ENCODE data around the gene NCK2. TPM values are rescaled to one million over a fixed set of nuclear protein-coding genes. Genes with fewer than 3 reads are reported as not detected.

The NCK2 gene
- polyA plus RNA-seq (2013) = 25.4 TPM

- H3K27me3 ChIP-seq (replicated peaks in 2 of 5; ENCODE audit: control insufficient read depth in 4 of 5, insufficient read depth in 5 of 5, low read length in 4 of 5) = no peaks in the 10 kb centered on the region
- H3K9me3 ChIP-seq (ENCODE audit: control extremely low read depth in 1 of 5, control insufficient read depth in 4 of 5, insufficient read depth in 2 of 5, low read depth in 1 of 5, low read length in 4 of 5) = peaks cover 0 to 2% (median 0%) of the 10 kb centered on the region in 5 experiments
- peaks cover 0 to 5% (median 1%) of the 10 kb centered on the region in 4 experiments for H3K36me3 ChIP-seq (ENCODE audit: control insufficient read depth in 4 of 4, insufficient read depth in 4 of 4, low read length in 3 of 4)
- H3K4me3 ChIP-seq (ENCODE audit: control insufficient read depth in 1 of 7, extremely low read depth in 1 of 7, insufficient read depth in 4 of 7, low read depth in 2 of 7, low read length in 6 of 7) = peak within 1 kb of the TSS; percentile 76 to 93 (median 78)
- CTCF ChIA-PET = interaction anchor here (1.0 to 1.6 kb wide), 3 partner anchors 13 to 53 kb away, joined by 3 to 5 read pairs (median 4); no protein-coding TSS in a partner anchor
- peaks cover 13 to 41% (median 34%) of the 10 kb centered on the region in 4 experiments for H3K4me1 ChIP-seq (ENCODE audit: control extremely low read depth in 1 of 4, control insufficient read depth in 4 of 4, insufficient read depth in 4 of 4, low read length in 3 of 4)
- POLR2A ChIA-PET = interaction anchor here (1.0 to 1.7 kb wide), 3 partner anchors 24 to 53 kb away, joined by 3 to 4 read pairs (median 4); no protein-coding TSS in a partner anchor
- under 1% methylated on average over 68 of the region's 119 CpGs for WGBS (ENCODE audit: insufficient coverage)
- H3K27ac ChIP-seq (ENCODE audit: insufficient read depth in 1 of 2, low read depth in 1 of 2, low read length in 2 of 2, poor library complexity in 1 of 2, severe bottlenecking in 2 of 2) = peak within 1 kb of the TSS in 1 of 2 experiments; percentile 81
- DNase-seq = peak in 2 of 3 donors; percentile 39 to 59
Measured at GRCh38 chr2:105744909-105745853, at the start of gene NCK2. Gene NCK2, plus strand, starts transcription at chr2:105744912. Its CDS starts 110,152 bp downstream, at chr2:105855064.

GRCh38 chr2:105697781-105698449 lies 46.8 kb upstream of the NCK2 start:
- ChIA-PET CTCF (no interaction called here), POLR2A (no interaction called here)
- WGBS (ENCODE audit: insufficient coverage) = 53% methylated on average over 8 of the region's 10 CpGs
- no peak overlapping the region for H3K4me3 ChIP-seq (ENCODE audit: control insufficient read depth in 1 of 7, extremely low read depth in 1 of 7, insufficient read depth in 4 of 7, low read depth in 2 of 7, low read length in 6 of 7)
- H3K9me3 ChIP-seq (ENCODE audit: control extremely low read depth in 1 of 5, control insufficient read depth in 4 of 5, insufficient read depth in 2 of 5, low read depth in 1 of 5, low read length in 4 of 5) = no peaks in the 10 kb centered on the region
- H3K36me3 ChIP-seq (ENCODE audit: control insufficient read depth in 4 of 4, insufficient read depth in 4 of 4, low read length in 3 of 4) = no peaks in the 10 kb centered on the region
- H3K4me1 ChIP-seq (ENCODE audit: control extremely low read depth in 1 of 4, control insufficient read depth in 4 of 4, insufficient read depth in 4 of 4, low read length in 3 of 4) = peaks cover 0 to 9% (median 6%) of the 10 kb centered on the region in 4 experiments
- H3K27ac ChIP-seq (ENCODE audit: insufficient read depth in 1 of 2, low read depth in 1 of 2, low read length in 2 of 2, poor library complexity in 1 of 2, severe bottlenecking in 2 of 2) = no peak overlapping the region
- no peaks in the 10 kb centered on the region for H3K27me3 ChIP-seq (replicated peaks in 2 of 5; ENCODE audit: control insufficient read depth in 4 of 5, insufficient read depth in 5 of 5, low read length in 4 of 5)
- no peak for DNase-seq

GRCh38 chr2:105698820-105699219 lies 45.9 kb upstream of the NCK2 start:
- ChIA-PET CTCF (no interaction called here), POLR2A (no interaction called here)
- no peak for DNase-seq
- no peaks in the 10 kb centered on the region for H3K36me3 ChIP-seq (ENCODE audit: control insufficient read depth in 4 of 4, insufficient read depth in 4 of 4, low read length in 3 of 4)
- H3K27me3 ChIP-seq (replicated peaks in 2 of 5; ENCODE audit: control insufficient read depth in 4 of 5, insufficient read depth in 5 of 5, low read length in 4 of 5) = no peaks in the 10 kb centered on the region
- no peaks in the 10 kb centered on the region for H3K9me3 ChIP-seq (ENCODE audit: control extremely low read depth in 1 of 5, control insufficient read depth in 4 of 5, insufficient read depth in 2 of 5, low read depth in 1 of 5, low read length in 4 of 5)
- WGBS (ENCODE audit: insufficient coverage) = 96% methylated on average over 2 of the region's 2 CpGs
- H3K27ac ChIP-seq (ENCODE audit: insufficient read depth in 1 of 2, low read depth in 1 of 2, low read length in 2 of 2, poor library complexity in 1 of 2, severe bottlenecking in 2 of 2) = no peak overlapping the region
- H3K4me1 ChIP-seq (ENCODE audit: control extremely low read depth in 1 of 4, control insufficient read depth in 4 of 4, insufficient read depth in 4 of 4, low read length in 3 of 4) = peaks cover 0 to 9% (median 6%) of the 10 kb centered on the region in 4 experiments
- H3K4me3 ChIP-seq (ENCODE audit: control insufficient read depth in 1 of 7, extremely low read depth in 1 of 7, insufficient read depth in 4 of 7, low read depth in 2 of 7, low read length in 6 of 7) = no peak overlapping the region

GRCh38 chr2:105701042-105701441 lies 43.7 kb upstream of the NCK2 start:
- H3K36me3 ChIP-seq (ENCODE audit: control insufficient read depth in 4 of 4, insufficient read depth in 4 of 4, low read length in 3 of 4) = no peaks in the 10 kb centered on the region
- H3K27me3 ChIP-seq (replicated peaks in 2 of 5; ENCODE audit: control insufficient read depth in 4 of 5, insufficient read depth in 5 of 5, low read length in 4 of 5) = no peaks in the 10 kb centered on the region
- ChIA-PET CTCF (no interaction called here), POLR2A (no interaction called here)
- WGBS (ENCODE audit: insufficient coverage) = 95% methylated on average over 3 of the region's 3 CpGs
- peaks cover 0 to 9% (median 6%) of the 10 kb centered on the region in 4 experiments for H3K4me1 ChIP-seq (ENCODE audit: control extremely low read depth in 1 of 4, control insufficient read depth in 4 of 4, insufficient read depth in 4 of 4, low read length in 3 of 4)
- no peaks in the 10 kb centered on the region for H3K9me3 ChIP-seq (ENCODE audit: control extremely low read depth in 1 of 5, control insufficient read depth in 4 of 5, insufficient read depth in 2 of 5, low read depth in 1 of 5, low read length in 4 of 5)
- no peak overlapping the region for H3K27ac ChIP-seq (ENCODE audit: insufficient read depth in 1 of 2, low read depth in 1 of 2, low read length in 2 of 2, poor library complexity in 1 of 2, severe bottlenecking in 2 of 2)
- H3K4me3 ChIP-seq (ENCODE audit: control insufficient read depth in 1 of 7, extremely low read depth in 1 of 7, insufficient read depth in 4 of 7, low read depth in 2 of 7, low read length in 6 of 7) = no peak overlapping the region
- DNase-seq = no peak

GRCh38 chr2:105708697-105709096 lies 36.0 kb upstream of the NCK2 start:
- H3K9me3 ChIP-seq (ENCODE audit: control extremely low read depth in 1 of 5, control insufficient read depth in 4 of 5, insufficient read depth in 2 of 5, low read depth in 1 of 5, low read length in 4 of 5) = no peaks in the 10 kb centered on the region
- CTCF ChIA-PET = no interaction called here
- DNase-seq = no peak
- no peaks in the 10 kb centered on the region for H3K36me3 ChIP-seq (ENCODE audit: control insufficient read depth in 4 of 4, insufficient read depth in 4 of 4, low read length in 3 of 4)
- POLR2A ChIA-PET = no interaction called here
- H3K27ac ChIP-seq (ENCODE audit: insufficient read depth in 1 of 2, low read depth in 1 of 2, low read length in 2 of 2, poor library complexity in 1 of 2, severe bottlenecking in 2 of 2) = no peak overlapping the region
- H3K27me3 ChIP-seq (replicated peaks in 2 of 5; ENCODE audit: control insufficient read depth in 4 of 5, insufficient read depth in 5 of 5, low read length in 4 of 5) = no peaks in the 10 kb centered on the region
- no peak overlapping the region for H3K4me3 ChIP-seq (ENCODE audit: control insufficient read depth in 1 of 7, extremely low read depth in 1 of 7, insufficient read depth in 4 of 7, low read depth in 2 of 7, low read length in 6 of 7)
- peaks cover 0 to 12% (median 11%) of the 10 kb centered on the region in 4 experiments for H3K4me1 ChIP-seq (ENCODE audit: control extremely low read depth in 1 of 4, control insufficient read depth in 4 of 4, insufficient read depth in 4 of 4, low read length in 3 of 4)

GRCh38 chr2:105711394-105711793 lies 33.3 kb upstream of the NCK2 start:
- ChIA-PET CTCF (no interaction called here), POLR2A (no interaction called here)
- Histone ChIP-seq H3K4me3 (ENCODE audit: control insufficient read depth in 1 of 7, extremely low read depth in 1 of 7, insufficient read depth in 4 of 7, low read depth in 2 of 7, low read length in 6 of 7) (no peak overlapping the region), H3K9me3 (ENCODE audit: control extremely low read depth in 1 of 5, control insufficient read depth in 4 of 5, insufficient read depth in 2 of 5, low read depth in 1 of 5, low read length in 4 of 5) (no peaks in the 10 kb centered on the region), H3K4me1 (ENCODE audit: control extremely low read depth in 1 of 4, control insufficient read depth in 4 of 4, insufficient read depth in 4 of 4, low read length in 3 of 4) (peaks cover 0 to 12% (median 11%) of the 10 kb centered on the region in 4 experiments), H3K36me3 (ENCODE audit: control insufficient read depth in 4 of 4, insufficient read depth in 4 of 4, low read length in 3 of 4) (no peaks in the 10 kb centered on the region), H3K27me3 (replicated peaks in 2 of 5; ENCODE audit: control insufficient read depth in 4 of 5, insufficient read depth in 5 of 5, low read length in 4 of 5) (no peaks in the 10 kb centered on the region), H3K27ac (ENCODE audit: insufficient read depth in 1 of 2, low read depth in 1 of 2, low read length in 2 of 2, poor library complexity in 1 of 2, severe bottlenecking in 2 of 2) (no peak overlapping the region)
- no peak for DNase-seq

Measured in common myeloid progenitor, CD34-positive (primary cell).